Liver (tissue), 9 donors: ENCODE results near the gene PAPSS1. TPM values are rescaled to one million over a fixed set of nuclear protein-coding genes. Genes with fewer than 3 reads are reported as not detected.

Experiments used
- DNase-seq: peaks from one replicate; pipeline ENCODE4 v3.0.0-alpha.2; 2017; ENCODE audit warnings: low spot score
- H3K27ac ChIP-seq, 2 donors: one replicate each; pipeline ENCODE4 v1.7.0; 2013; ENCODE audit warnings: inconsistent platforms in 2 of 2, low read length in 2 of 2, control low read depth in 1 of 2, low read depth in 1 of 2, mild to moderate bottlenecking in 1 of 2
- H3K27me3 ChIP-seq, 4 donors: one replicate each; pipeline versions ENCODE4 v1.6.1 to v1.7.0; 2013; ENCODE audit warnings: low read length in 3 of 4, inconsistent platforms in 1 of 4, mild to moderate bottlenecking in 1 of 4, moderate library complexity in 1 of 4; ENCODE audit not compliant: control insufficient read depth in 4 of 4, insufficient read depth in 4 of 4
- H3K36me3 ChIP-seq, 4 donors: one replicate each; pipeline versions ENCODE4 v1.6.1 to v1.7.0; 2013; ENCODE audit warnings: low read length in 3 of 4, mild to moderate bottlenecking in 3 of 4, low read depth in 1 of 4, moderate library complexity in 1 of 4; ENCODE audit not compliant: control insufficient read depth in 4 of 4, insufficient read depth in 3 of 4
- H3K4me1 ChIP-seq, 4 donors: one replicate each; pipeline versions ENCODE4 v1.6.1 to v1.7.0; 2013; ENCODE audit warnings: low read length in 3 of 4, mild to moderate bottlenecking in 3 of 4, moderate library complexity in 1 of 4; ENCODE audit not compliant: control insufficient read depth in 4 of 4, insufficient read depth in 4 of 4
- H3K4me3 ChIP-seq, 3 donors: one replicate each; pipeline versions ENCODE4 v1.6.1 to v1.7.0; 2013; ENCODE audit warnings: low read length in 3 of 3, control low read depth in 1 of 3, low read depth in 1 of 3, mild to moderate bottlenecking in 1 of 3
- H3K9ac ChIP-seq, 2 donors: one replicate each; pipeline ENCODE4 v1.7.0; 2013; ENCODE audit warnings: low read length in 2 of 2, mild to moderate bottlenecking in 2 of 2, moderate library complexity in 2 of 2, control low read depth in 1 of 2, low read depth in 1 of 2
- H3K9me3 ChIP-seq, 4 donors: one replicate each; pipeline versions ENCODE4 v1.6.1 to v1.7.0; 2013; ENCODE audit warnings: low read length in 3 of 4; ENCODE audit not compliant: control insufficient read depth in 4 of 4
- EGR1 ChIP-seq, 2 donors: IDR thresholded peaks; 2 replicates each; pipeline ENCODE4 v1.6.1; 2016 to 2018; ENCODE audit warnings: antibody characterized with exemption in 2 of 2, low read depth in 2 of 2
- FOXA1 ChIP-seq: IDR thresholded peaks from 2 replicates; pipeline ENCODE4 v1.6.1; 2016; ENCODE audit warnings: antibody characterized with exemption
- FOXA2 ChIP-seq: IDR thresholded peaks from 2 replicates; pipeline ENCODE4 v1.6.1; 2016; ENCODE audit warnings: antibody characterized with exemption
- GABPA ChIP-seq, 2 donors: IDR thresholded peaks in 1 of 2; conservative IDR thresholded peaks in 1 of 2; 2 replicates each; pipeline ENCODE4 v1.6.1; 2016; ENCODE audit warnings: antibody characterized with exemption in 2 of 2, mild to moderate bottlenecking in 1 of 2, moderate library complexity in 1 of 2
- HNF4G ChIP-seq: IDR thresholded peaks from 2 replicates; pipeline ENCODE4 v1.6.1; 2016; ENCODE audit warnings: antibody characterized with exemption
- JUND ChIP-seq, 2 donors: IDR thresholded peaks; 2 replicates each; pipeline ENCODE4 v1.6.1; 2016; ENCODE audit warnings: antibody characterized with exemption in 2 of 2
- NR2F2 ChIP-seq: IDR thresholded peaks from 2 replicates; pipeline ENCODE4 v1.6.1; 2016; ENCODE audit warnings: antibody characterized with exemption
- RAD21 ChIP-seq, 2 donors: IDR thresholded peaks; 2 replicates each; pipeline ENCODE4 v1.6.1; 2016; ENCODE audit warnings: antibody characterized with exemption in 2 of 2, mild to moderate bottlenecking in 2 of 2
- RXRA ChIP-seq, 2 donors: IDR thresholded peaks; 2 replicates each; pipeline ENCODE4 v1.6.1; 2017 to 2018; ENCODE audit warnings: antibody characterized with exemption in 2 of 2, mild to moderate bottlenecking in 1 of 2
- TAF1 ChIP-seq: conservative IDR thresholded peaks from 2 replicates; pipeline ENCODE4 v1.6.1; 2016; ENCODE audit warnings: antibody characterized with exemption, mild to moderate bottlenecking
- YY1 ChIP-seq: IDR thresholded peaks from 2 replicates; pipeline ENCODE4 v1.6.1; 2016; ENCODE audit warnings: antibody characterized with exemption, mild to moderate bottlenecking
- WGBS: extraction: QIAGEN DNeasy Blood & Tissue Kit; methylation state at CpG from one replicate; pipeline ENCODE4 v1.1.7; 2013; 5-methylcytosine and 5-hydroxymethylcytosine counted together
- polyA plus RNA-seq, 2 donors: library from polyadenylated mRNA; stranded (reverse) in 1 of 2; unstranded in 1 of 2; fragments of 200-250 nt in 1 of 2; fragments of >200 nt in 1 of 2; fragmentation: Nextera tagmentation in 1 of 2; extraction: Ambion mirVana in 1 of 2; gene quantifications; one replicate each; pipeline versions ENCODE4 v1.2.1 to v1.2.3, GENCODE V29; 2013 to 2015
- total RNA-seq, 2 donors: library from RNA; depleted of rRNA; stranded (reverse); fragments of >200 nt; gene quantifications; one replicate each; pipeline ENCODE4 v1.2.3, GENCODE V29; 2014
- TF ChIP-seq, protein P1 (sequence below): IDR thresholded peaks from 2 replicates; pipeline ENCODE4 v1.6.1; 2016; ENCODE audit warnings: antibody characterized with exemption, mild to moderate bottlenecking
- TF ChIP-seq, protein P2 (sequence below): IDR thresholded peaks from 2 replicates; pipeline ENCODE4 v1.6.1; 2016; ENCODE audit warnings: antibody characterized with exemption
- TF ChIP-seq, protein P3 (sequence below): fragments of 150-350 bp; IDR thresholded peaks from 2 replicates; pipeline ENCODE4 v1.5.1; 2017; ENCODE audit warnings: improper control_type of control experiment, low read depth, low read length; ENCODE audit not compliant: missing input control
- TF ChIP-seq, protein P4 (sequence below): IDR thresholded peaks from 2 replicates; pipeline ENCODE4 v1.6.1; 2016; ENCODE audit warnings: antibody characterized with exemption
- TF ChIP-seq, protein P5 (sequence below): IDR thresholded peaks from 2 replicates; pipeline ENCODE4 v1.6.1; 2016; ENCODE audit warnings: antibody characterized with exemption
- donor health status: healthy.
- donor health status: healthy.
- donor health status: healthy.
- donor health status: healthy.
- donor health status: healthy.

Gene PAPSS1
- total and polyA plus RNA-seq, 4 donors = 5.7 to 17.8 (median 6.0) TPM

DNA sequence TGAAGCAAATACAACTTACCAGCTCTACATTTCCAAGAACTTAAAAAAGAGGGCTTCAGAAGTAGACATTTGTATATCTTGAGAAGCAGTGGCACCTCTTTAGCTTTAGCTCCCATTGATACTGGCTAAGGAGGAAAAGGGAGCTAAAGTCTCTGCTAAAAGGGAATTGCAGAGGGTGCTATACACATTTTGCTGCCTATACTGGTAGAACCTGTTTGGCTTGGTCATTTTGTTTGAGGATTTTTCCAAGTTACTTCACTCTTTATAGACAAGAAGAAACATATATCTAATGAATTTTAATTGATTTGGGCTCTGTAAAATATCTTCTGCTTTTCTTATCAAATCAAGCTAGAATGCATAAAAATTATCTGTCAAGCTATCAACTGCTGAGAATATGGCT lies 11.8 kb downstream of the PAPSS1 start:
- Histone ChIP-seq H3K4me1 (no peaks in the 10 kb centered on the region), H3K27ac (no peak overlapping the region), H3K9ac (no peak overlapping the region), H3K36me3 (no peaks in the 10 kb centered on the region), H3K4me3 (no peak overlapping the region), H3K9me3 (peaks cover 4 to 8% (median 7%) of the 10 kb centered on the region in 4 donors), H3K27me3 (no peaks in the 10 kb centered on the region)
- no peak for DNase-seq
- TF ChIP-seq EGR1 (IDR thresholded peaks at IDR 0.05; ENCODE audit: low read depth in 2 of 2) = no peak
- TF ChIP-seq, protein P1, sequence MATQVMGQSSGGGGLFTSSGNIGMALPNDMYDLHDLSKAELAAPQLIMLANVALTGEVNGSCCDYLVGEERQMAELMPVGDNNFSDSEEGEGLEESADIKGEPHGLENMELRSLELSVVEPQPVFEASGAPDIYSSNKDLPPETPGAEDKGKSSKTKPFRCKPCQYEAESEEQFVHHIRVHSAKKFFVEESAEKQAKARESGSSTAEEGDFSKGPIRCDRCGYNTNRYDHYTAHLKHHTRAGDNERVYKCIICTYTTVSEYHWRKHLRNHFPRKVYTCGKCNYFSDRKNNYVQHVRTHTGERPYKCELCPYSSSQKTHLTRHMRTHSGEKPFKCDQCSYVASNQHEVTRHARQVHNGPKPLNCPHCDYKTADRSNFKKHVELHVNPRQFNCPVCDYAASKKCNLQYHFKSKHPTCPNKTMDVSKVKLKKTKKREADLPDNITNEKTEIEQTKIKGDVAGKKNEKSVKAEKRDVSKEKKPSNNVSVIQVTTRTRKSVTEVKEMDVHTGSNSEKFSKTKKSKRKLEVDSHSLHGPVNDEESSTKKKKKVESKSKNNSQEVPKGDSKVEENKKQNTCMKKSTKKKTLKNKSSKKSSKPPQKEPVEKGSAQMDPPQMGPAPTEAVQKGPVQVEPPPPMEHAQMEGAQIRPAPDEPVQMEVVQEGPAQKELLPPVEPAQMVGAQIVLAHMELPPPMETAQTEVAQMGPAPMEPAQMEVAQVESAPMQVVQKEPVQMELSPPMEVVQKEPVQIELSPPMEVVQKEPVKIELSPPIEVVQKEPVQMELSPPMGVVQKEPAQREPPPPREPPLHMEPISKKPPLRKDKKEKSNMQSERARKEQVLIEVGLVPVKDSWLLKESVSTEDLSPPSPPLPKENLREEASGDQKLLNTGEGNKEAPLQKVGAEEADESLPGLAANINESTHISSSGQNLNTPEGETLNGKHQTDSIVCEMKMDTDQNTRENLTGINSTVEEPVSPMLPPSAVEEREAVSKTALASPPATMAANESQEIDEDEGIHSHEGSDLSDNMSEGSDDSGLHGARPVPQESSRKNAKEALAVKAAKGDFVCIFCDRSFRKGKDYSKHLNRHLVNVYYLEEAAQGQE = no peak
- TF ChIP-seq FOXA2 = no peak
- no peak for TF ChIP-seq RAD21 (IDR thresholded peaks at IDR 0.05)
- TF ChIP-seq, protein P2, sequence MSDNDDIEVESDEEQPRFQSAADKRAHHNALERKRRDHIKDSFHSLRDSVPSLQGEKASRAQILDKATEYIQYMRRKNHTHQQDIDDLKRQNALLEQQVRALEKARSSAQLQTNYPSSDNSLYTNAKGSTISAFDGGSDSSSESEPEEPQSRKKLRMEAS = no peak
- TF ChIP-seq RXRA (IDR thresholded peaks at IDR 0.05) = no peak
- TF ChIP-seq, protein P3, sequence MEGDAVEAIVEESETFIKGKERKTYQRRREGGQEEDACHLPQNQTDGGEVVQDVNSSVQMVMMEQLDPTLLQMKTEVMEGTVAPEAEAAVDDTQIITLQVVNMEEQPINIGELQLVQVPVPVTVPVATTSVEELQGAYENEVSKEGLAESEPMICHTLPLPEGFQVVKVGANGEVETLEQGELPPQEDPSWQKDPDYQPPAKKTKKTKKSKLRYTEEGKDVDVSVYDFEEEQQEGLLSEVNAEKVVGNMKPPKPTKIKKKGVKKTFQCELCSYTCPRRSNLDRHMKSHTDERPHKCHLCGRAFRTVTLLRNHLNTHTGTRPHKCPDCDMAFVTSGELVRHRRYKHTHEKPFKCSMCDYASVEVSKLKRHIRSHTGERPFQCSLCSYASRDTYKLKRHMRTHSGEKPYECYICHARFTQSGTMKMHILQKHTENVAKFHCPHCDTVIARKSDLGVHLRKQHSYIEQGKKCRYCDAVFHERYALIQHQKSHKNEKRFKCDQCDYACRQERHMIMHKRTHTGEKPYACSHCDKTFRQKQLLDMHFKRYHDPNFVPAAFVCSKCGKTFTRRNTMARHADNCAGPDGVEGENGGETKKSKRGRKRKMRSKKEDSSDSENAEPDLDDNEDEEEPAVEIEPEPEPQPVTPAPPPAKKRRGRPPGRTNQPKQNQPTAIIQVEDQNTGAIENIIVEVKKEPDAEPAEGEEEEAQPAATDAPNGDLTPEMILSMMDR = no peak
- TF ChIP-seq TAF1 = no peak
- TF ChIP-seq HNF4G = no peak
- no peak for TF ChIP-seq GABPA (IDR thresholded peaks at IDR 0.05 in 1 of 2, conservative IDR thresholded peaks at IDR 0.05 in 1 of 2)
- no peak for TF ChIP-seq YY1
- TF ChIP-seq NR2F2 = no peak
- TF ChIP-seq, protein P4, sequence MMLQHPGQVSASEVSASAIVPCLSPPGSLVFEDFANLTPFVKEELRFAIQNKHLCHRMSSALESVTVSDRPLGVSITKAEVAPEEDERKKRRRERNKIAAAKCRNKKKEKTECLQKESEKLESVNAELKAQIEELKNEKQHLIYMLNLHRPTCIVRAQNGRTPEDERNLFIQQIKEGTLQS = no peak
- TF ChIP-seq FOXA1 = no peak

DNA sequence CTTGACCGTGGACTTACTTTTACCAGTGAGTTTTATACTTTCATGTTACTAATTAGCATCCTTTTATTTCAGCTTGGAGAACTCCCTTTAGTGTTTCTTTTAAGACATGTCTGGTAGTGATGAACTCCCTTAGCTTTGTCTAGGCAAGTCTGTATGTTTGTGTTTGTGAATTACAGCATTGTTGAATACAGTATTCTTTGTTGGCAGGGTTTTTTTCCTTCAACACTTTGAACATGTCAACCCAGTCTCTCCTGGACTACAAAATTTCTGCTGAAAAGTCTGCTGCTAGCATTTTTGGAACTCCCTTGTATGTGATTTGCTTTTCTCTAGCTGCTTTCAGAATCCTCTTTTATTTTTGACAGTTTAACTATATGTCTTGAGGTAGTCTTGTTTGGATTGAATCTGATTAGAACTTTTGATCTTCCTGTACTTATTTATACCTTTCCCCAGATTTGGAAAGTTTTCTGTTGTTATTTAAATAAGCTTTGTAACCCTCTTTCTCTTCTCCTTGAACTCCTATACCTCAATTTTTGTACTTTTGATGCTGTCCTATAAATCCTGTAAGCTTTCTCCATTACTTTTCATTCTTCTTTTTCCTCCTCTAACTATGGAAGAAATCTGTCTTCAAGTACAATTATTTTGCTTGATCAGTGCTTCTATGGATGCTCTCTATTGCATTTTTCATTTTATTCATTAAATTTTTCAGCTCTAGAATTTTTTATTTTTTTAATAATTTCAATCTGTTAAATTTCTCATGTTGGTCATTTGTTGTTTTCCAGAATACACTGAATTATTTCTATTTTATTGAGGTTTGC lies 14.1 kb downstream of the PAPSS1 start:
- Histone ChIP-seq H3K36me3 (no peaks in the 10 kb centered on the region), H3K4me3 (no peak overlapping the region), H3K4me1 (no peaks in the 10 kb centered on the region), H3K27ac (no peak overlapping the region), H3K27me3 (no peaks in the 10 kb centered on the region), H3K9ac (no peak overlapping the region), H3K9me3 (peaks cover 4 to 8% (median 7%) of the 10 kb centered on the region in 4 donors)
- WGBS = 99% methylated on average over 1 of the region's 1 CpG
- no peak for DNase-seq
- TF ChIP-seq, protein P1 = no peak
- TF ChIP-seq, protein P5, sequence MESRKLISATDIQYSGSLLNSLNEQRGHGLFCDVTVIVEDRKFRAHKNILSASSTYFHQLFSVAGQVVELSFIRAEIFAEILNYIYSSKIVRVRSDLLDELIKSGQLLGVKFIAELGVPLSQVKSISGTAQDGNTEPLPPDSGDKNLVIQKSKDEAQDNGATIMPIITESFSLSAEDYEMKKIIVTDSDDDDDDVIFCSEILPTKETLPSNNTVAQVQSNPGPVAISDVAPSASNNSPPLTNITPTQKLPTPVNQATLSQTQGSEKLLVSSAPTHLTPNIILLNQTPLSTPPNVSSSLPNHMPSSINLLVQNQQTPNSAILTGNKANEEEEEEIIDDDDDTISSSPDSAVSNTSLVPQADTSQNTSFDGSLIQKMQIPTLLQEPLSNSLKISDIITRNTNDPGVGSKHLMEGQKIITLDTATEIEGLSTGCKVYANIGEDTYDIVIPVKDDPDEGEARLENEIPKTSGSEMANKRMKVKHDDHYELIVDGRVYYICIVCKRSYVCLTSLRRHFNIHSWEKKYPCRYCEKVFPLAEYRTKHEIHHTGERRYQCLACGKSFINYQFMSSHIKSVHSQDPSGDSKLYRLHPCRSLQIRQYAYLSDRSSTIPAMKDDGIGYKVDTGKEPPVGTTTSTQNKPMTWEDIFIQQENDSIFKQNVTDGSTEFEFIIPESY = no peak
- TF ChIP-seq, protein P3 = no peak
- TF ChIP-seq, protein P2 = no peak
- TF ChIP-seq NR2F2 = no peak
- TF ChIP-seq RXRA (IDR thresholded peaks at IDR 0.05) = no peak
- no peak for TF ChIP-seq JUND (IDR thresholded peaks at IDR 0.05)
- no peak for TF ChIP-seq FOXA2
- no peak for TF ChIP-seq EGR1 (IDR thresholded peaks at IDR 0.05; ENCODE audit: low read depth in 2 of 2)
- no peak for TF ChIP-seq HNF4G
- no peak for TF ChIP-seq RAD21 (IDR thresholded peaks at IDR 0.05)
